Iris pigment epithelial cell (primary cell): ENCODE results near the gene LDAH.

ENCODE experiments used
- DNase-seq: peaks from one replicate; pipeline ENCODE4 v3.0.0-alpha.2; 2011; ENCODE audit warnings: low read depth

The LDAH gene

GRCh38 chr2:20637147-20637546 is 185.8 kb downstream of the LDAH start:
- no peak for DNase-seq

DNA sequence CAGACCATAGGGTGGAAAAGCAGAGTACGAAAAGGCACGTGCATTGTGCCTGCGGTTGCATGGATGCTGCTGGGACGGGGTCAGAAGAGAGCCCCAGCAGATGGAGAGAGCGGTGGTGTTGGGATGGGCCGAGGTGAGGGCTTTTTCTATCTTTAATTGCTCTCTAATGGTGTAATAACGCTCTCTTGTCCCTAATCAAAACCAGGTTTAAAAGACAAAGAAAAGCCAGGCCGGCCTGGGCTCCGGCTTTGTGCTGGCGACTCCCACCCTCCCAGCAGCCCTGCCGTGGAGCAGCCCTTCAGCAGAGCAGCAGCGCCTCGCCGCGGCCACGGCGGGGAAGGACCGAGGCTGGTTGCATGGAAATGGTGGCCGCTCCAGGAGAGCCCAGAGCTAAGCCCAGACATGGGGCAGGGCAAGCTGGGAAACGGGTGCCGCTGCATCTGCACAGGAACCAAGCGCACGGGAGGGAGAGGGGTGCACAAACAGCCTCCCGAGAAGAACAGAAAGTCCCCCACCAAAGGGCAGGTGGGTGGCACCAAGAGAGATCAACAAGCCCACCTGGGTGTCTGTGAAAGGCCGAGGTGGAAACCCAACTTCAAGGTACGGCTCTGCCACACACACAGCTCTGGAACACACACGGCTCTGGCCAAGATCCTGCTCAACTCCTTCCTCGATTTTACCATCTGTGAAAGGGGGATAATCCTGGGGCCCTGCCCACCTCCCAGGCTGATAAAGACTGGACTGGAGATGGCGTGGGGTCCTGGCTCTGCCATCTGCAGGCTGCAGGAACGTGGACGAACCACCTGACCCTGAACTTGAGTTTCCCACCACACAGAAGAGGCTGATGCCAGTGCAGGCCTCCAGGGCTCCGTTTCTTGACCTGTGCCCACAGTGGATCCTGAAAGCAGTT is 187.0 kb downstream of the LDAH start:
- DNase-seq, result peak; percentile 65

DNA sequence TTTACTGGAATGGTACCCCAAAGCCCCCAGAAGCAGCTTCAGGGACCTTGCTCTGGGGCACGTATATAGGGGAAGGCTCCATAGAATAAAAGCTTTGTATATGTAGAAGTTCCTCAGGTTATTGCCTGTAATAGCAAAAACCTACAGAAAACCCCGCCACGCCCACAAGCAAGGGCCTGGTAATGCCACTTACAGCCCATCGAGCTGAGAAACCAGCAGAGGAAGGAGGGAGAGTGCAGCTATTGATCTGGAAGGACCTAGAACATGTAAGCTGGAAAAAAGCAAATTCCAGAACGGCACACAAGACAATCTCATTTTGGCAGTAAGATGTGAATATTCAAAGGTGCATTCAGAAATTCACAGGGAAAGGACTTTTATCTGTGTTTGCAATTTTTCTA is 187.8 kb downstream of the LDAH start:
- no peak for DNase-seq

- peak; percentile 75 for DNase-seq
Observed at GRCh38 chr2:20634507-20635112, 188.3 kb downstream of the LDAH start.
